Pons (tissue), 1 donor: ENCODE data around the gene USP32.

Experiments used
- DNase-seq: peaks from one replicate; pipeline ENCODE4 v3.0.0-alpha.2; 2016; ENCODE audit warnings: low spot score

Gene USP32

GRCh38 chr17:60155815-60156214 is 236.1 kb downstream of the USP32 start:
- no peak for DNase-seq

GRCh38 chr17:60155427-60155814 is 236.5 kb downstream of the USP32 start:
- no peak for DNase-seq

GRCh38 chr17:60154616-60155426 is 237.1 kb downstream of the USP32 start:
- no peak for DNase-seq

GRCh38 chr17:60153606-60154390 is 238.1 kb downstream of the USP32 start:
- no peak for DNase-seq

GRCh38 chr17:60151355-60151754 is 240.6 kb downstream of the USP32 start:
- no peak for DNase-seq

- no peak for DNase-seq
These were observed 242.0 kb downstream of the USP32 start, which contains the start of gene CA4 for GRCh38 chr17:60149691-60150582. CA4 (plus strand) TSS chr17:60149973; CDS start chr17:60150035, 62 bp downstream.

GRCh38 chr17:60148373-60148772 is 243.6 kb downstream of the USP32 start:
- DNase-seq = no peak

GRCh38 chr17:60147553-60148223 is 244.2 kb downstream of the USP32 start:
- DNase-seq = no peak

- DNase-seq = no peak
These were observed 245.7 kb downstream of the USP32 start for GRCh38 chr17:60146206-60146605.

GRCh38 chr17:60145006-60145935 is 246.7 kb downstream of the USP32 start:
- no peak for DNase-seq

GRCh38 chr17:60142872-60143499 is 248.9 kb downstream of the USP32 start:
- peak; percentile 78 for DNase-seq

GRCh38 chr17:60141111-60142018 is 250.6 kb downstream of the USP32 start:
- DNase-seq = no peak

- no peak for DNase-seq
These were observed 252.3 kb downstream of the USP32 start for GRCh38 chr17:60139438-60140285.

- DNase-seq = no peak
These were observed 253.0 kb downstream of the USP32 start for GRCh38 chr17:60138769-60139437.

- no peak for DNase-seq
These were observed 254.2 kb downstream of the USP32 start for GRCh38 chr17:60137731-60138130.

- DNase-seq = no peak
These were observed 255.8 kb downstream of the USP32 start for GRCh38 chr17:60135951-60136666.
